ENCODE data around the gene TUSC2.
A peak's percentile ranks its signal among the peaks of the same experiment; 100 is the strongest.

TUSC2 gene

GRCh38 chr3:50340448-50341329 lies 12.7 kb upstream of the TUSC2 start, which contains the start of gene RASSF1:
Gene RASSF1 (minus strand): TSS chr3:50340836. CDS start chr3:50340805, 31 bp downstream.
- Histone ChIP-seq H3K23ac (ENCODE audit: low read length) (peak within 1 kb of the TSS; percentile 45), H2BK120ac (ENCODE audit: low read depth, low read length) (no peak within 1 kb of the TSS), H3K79me2 (ENCODE audit: control insufficient read depth, insufficient read depth, low read length) (peaks cover 11% of the 10 kb centered on the region), H3K27ac (ENCODE audit: low read depth, low read length) (no peak within 1 kb of the TSS), H4K8ac (ENCODE audit: low read depth, low read length) (no peak within 1 kb of the TSS), H3K4me2 (ENCODE audit: low read length) (peak within 1 kb of the TSS; percentile 60), H3K56ac (ENCODE audit: low read length) (peak within 1 kb of the TSS; percentile 92), H3K4me3 (ENCODE audit: low read length) (peak within 1 kb of the TSS; percentile 4), H3K4me1 (ENCODE audit: control insufficient read depth, low read depth, low read length) (no peaks in the 10 kb centered on the region), H2AK5ac (ENCODE audit: low read length) (no peak within 1 kb of the TSS), H3K79me1 (ENCODE audit: low read length) (peaks cover 6% of the 10 kb centered on the region), H3K9ac (ENCODE audit: low read length) (peak within 1 kb of the TSS; percentile 73), H2BK5ac (ENCODE audit: low read length) (no peak within 1 kb of the TSS), H3K18ac (ENCODE audit: low read length) (peak within 1 kb of the TSS; percentile 3), H3K27me3 (ENCODE audit: insufficient read depth, low read length, poor library complexity) (peaks cover 10% of the 10 kb centered on the region), H3K4ac (ENCODE audit: low read depth, low read length) (peak within 1 kb of the TSS; percentile 62), H3K36me3 (ENCODE audit: control insufficient read depth, insufficient read depth, low read length) (no peaks in the 10 kb centered on the region), H2BK15ac (replicated peaks; ENCODE audit: low read depth) (no peak within 1 kb of the TSS), H4K5ac (ENCODE audit: low read length) (no peak within 1 kb of the TSS)
- DNase-seq = peak; percentile 23
- no CpG with 5 or more reads among the region's 85 CpGs for WGBS (ENCODE audit: extremely low coverage, insufficient coverage, low lambda C conversion rate)

GRCh38 chr3:50340147-50340447 lies 12.1 kb upstream of the TUSC2 start:
- Histone ChIP-seq H2BK15ac (replicated peaks; ENCODE audit: low read depth) (no peak overlapping the region), H3K4me3 (ENCODE audit: low read length) (no peak overlapping the region), H2BK5ac (ENCODE audit: low read length) (no peak overlapping the region), H3K23ac (ENCODE audit: low read length) (peak overlapping the region; percentile 45), H3K56ac (ENCODE audit: low read length) (peak overlapping the region; percentile 92), H3K36me3 (ENCODE audit: control insufficient read depth, insufficient read depth, low read length) (no peaks in the 10 kb centered on the region), H3K27me3 (ENCODE audit: insufficient read depth, low read length, poor library complexity) (peaks cover 10% of the 10 kb centered on the region), H3K27ac (ENCODE audit: low read depth, low read length) (no peak overlapping the region), H4K8ac (ENCODE audit: low read depth, low read length) (no peak overlapping the region), H3K4me1 (ENCODE audit: control insufficient read depth, low read depth, low read length) (no peaks in the 10 kb centered on the region), H3K4me2 (ENCODE audit: low read length) (peak overlapping the region; percentile 60), H3K18ac (ENCODE audit: low read length) (no peak overlapping the region), H3K9ac (ENCODE audit: low read length) (peak overlapping the region; percentile 73), H3K79me1 (ENCODE audit: low read length) (peaks cover 8% of the 10 kb centered on the region), H4K5ac (ENCODE audit: low read length) (no peak overlapping the region), H2AK5ac (ENCODE audit: low read length) (no peak overlapping the region), H3K79me2 (ENCODE audit: control insufficient read depth, insufficient read depth, low read length) (peaks cover 15% of the 10 kb centered on the region), H2BK120ac (ENCODE audit: low read depth, low read length) (no peak overlapping the region), H3K4ac (ENCODE audit: low read depth, low read length) (no peak overlapping the region)
- DNase-seq = no peak
- WGBS (ENCODE audit: extremely low coverage, insufficient coverage, low lambda C conversion rate) = no CpG with 5 or more reads among the region's 9 CpGs

- WGBS (ENCODE audit: extremely low coverage, insufficient coverage, low lambda C conversion rate) = no CpG with 5 or more reads among the region's 14 CpGs
- DNase-seq = no peak
- Histone ChIP-seq H3K18ac (ENCODE audit: low read length) (no peak overlapping the region), H3K4me2 (ENCODE audit: low read length) (no peak overlapping the region), H3K79me2 (ENCODE audit: control insufficient read depth, insufficient read depth, low read length) (peaks cover 16% of the 10 kb centered on the region), H3K4ac (ENCODE audit: low read depth, low read length) (no peak overlapping the region), H3K4me1 (ENCODE audit: control insufficient read depth, low read depth, low read length) (no peaks in the 10 kb centered on the region), H3K27ac (ENCODE audit: low read depth, low read length) (no peak overlapping the region), H3K23ac (ENCODE audit: low read length) (no peak overlapping the region), H4K8ac (ENCODE audit: low read depth, low read length) (no peak overlapping the region), H4K5ac (ENCODE audit: low read length) (no peak overlapping the region), H3K4me3 (ENCODE audit: low read length) (no peak overlapping the region), H3K36me3 (ENCODE audit: control insufficient read depth, insufficient read depth, low read length) (no peaks in the 10 kb centered on the region), H3K9ac (ENCODE audit: low read length) (peak overlapping the region; percentile 73), H3K27me3 (ENCODE audit: insufficient read depth, low read length, poor library complexity) (peaks cover 10% of the 10 kb centered on the region), H2BK5ac (ENCODE audit: low read length) (no peak overlapping the region), H3K56ac (ENCODE audit: low read length) (no peak overlapping the region), H2BK120ac (ENCODE audit: low read depth, low read length) (no peak overlapping the region), H2BK15ac (replicated peaks; ENCODE audit: low read depth) (no peak overlapping the region), H2AK5ac (ENCODE audit: low read length) (no peak overlapping the region), H3K79me1 (ENCODE audit: low read length) (peaks cover 9% of the 10 kb centered on the region)
Observed at GRCh38 chr3:50339485-50340146, 11.6 kb upstream of the TUSC2 start.

GRCh38 chr3:50338965-50339364 lies 10.9 kb upstream of the TUSC2 start:
- Histone ChIP-seq H3K9ac (ENCODE audit: low read length) (no peak overlapping the region), H3K27ac (ENCODE audit: low read depth, low read length) (no peak overlapping the region), H3K18ac (ENCODE audit: low read length) (no peak overlapping the region), H2AK5ac (ENCODE audit: low read length) (no peak overlapping the region), H4K5ac (ENCODE audit: low read length) (no peak overlapping the region), H3K79me1 (ENCODE audit: low read length) (peaks cover 12% of the 10 kb centered on the region), H2BK15ac (replicated peaks; ENCODE audit: low read depth) (no peak overlapping the region), H3K56ac (ENCODE audit: low read length) (peak overlapping the region; percentile 12), H3K23ac (ENCODE audit: low read length) (no peak overlapping the region), H3K4me2 (ENCODE audit: low read length) (no peak overlapping the region), H2BK120ac (ENCODE audit: low read depth, low read length) (no peak overlapping the region), H3K36me3 (ENCODE audit: control insufficient read depth, insufficient read depth, low read length) (no peaks in the 10 kb centered on the region), H3K79me2 (ENCODE audit: control insufficient read depth, insufficient read depth, low read length) (peaks cover 20% of the 10 kb centered on the region), H2BK5ac (ENCODE audit: low read length) (no peak overlapping the region), H3K4me3 (ENCODE audit: low read length) (no peak overlapping the region), H3K27me3 (ENCODE audit: insufficient read depth, low read length, poor library complexity) (peaks cover 10% of the 10 kb centered on the region), H3K4me1 (ENCODE audit: control insufficient read depth, low read depth, low read length) (no peaks in the 10 kb centered on the region), H3K4ac (ENCODE audit: low read depth, low read length) (no peak overlapping the region), H4K8ac (ENCODE audit: low read depth, low read length) (no peak overlapping the region)
- no peak for DNase-seq
- no CpG with 5 or more reads among the region's 5 CpGs for WGBS (ENCODE audit: extremely low coverage, insufficient coverage, low lambda C conversion rate)

- Histone ChIP-seq H2BK15ac (replicated peaks; ENCODE audit: low read depth) (no peak overlapping the region), H3K36me3 (ENCODE audit: control insufficient read depth, insufficient read depth, low read length) (no peaks in the 10 kb centered on the region), H3K9ac (ENCODE audit: low read length) (peak overlapping the region; percentile 89), H3K18ac (ENCODE audit: low read length) (peak overlapping the region; percentile 41), H3K4ac (ENCODE audit: low read depth, low read length) (peak overlapping the region; percentile 44), H3K4me3 (ENCODE audit: low read length) (peak overlapping the region; percentile 59), H3K27ac (ENCODE audit: low read depth, low read length) (peak overlapping the region; percentile 82), H3K56ac (ENCODE audit: low read length) (peak overlapping the region; percentile 95), H3K79me2 (ENCODE audit: control insufficient read depth, insufficient read depth, low read length) (peaks cover 26% of the 10 kb centered on the region), H3K23ac (ENCODE audit: low read length) (peak overlapping the region; percentile 48), H3K4me1 (ENCODE audit: control insufficient read depth, low read depth, low read length) (no peaks in the 10 kb centered on the region), H3K79me1 (ENCODE audit: low read length) (peaks cover 17% of the 10 kb centered on the region), H3K27me3 (ENCODE audit: insufficient read depth, low read length, poor library complexity) (peaks cover 10% of the 10 kb centered on the region), H4K5ac (ENCODE audit: low read length) (no peak overlapping the region), H2BK5ac (ENCODE audit: low read length) (peak overlapping the region; percentile 35), H2AK5ac (ENCODE audit: low read length) (no peak overlapping the region), H3K4me2 (ENCODE audit: low read length) (peak overlapping the region; percentile 84), H4K8ac (ENCODE audit: low read depth, low read length) (peak overlapping the region; percentile 6), H2BK120ac (ENCODE audit: low read depth, low read length) (no peak overlapping the region)
- peak; percentile 99 for DNase-seq
- whole genome bisulfite sequencing (ENCODE audit: extremely low coverage, insufficient coverage, low lambda C conversion rate) = no CpG with 5 or more reads among the region's 79 CpGs
Observed at GRCh38 chr3:50337175-50337861, 9.3 kb upstream of the TUSC2 start.
